Measurements from ENCODE around the gene SPPL3. TPM values are rescaled to one million over a fixed set of nuclear protein-coding genes. Genes with fewer than 3 reads are reported as not detected.
A peak's percentile ranks its signal among the peaks of the same experiment; 100 is the strongest.

SPPL3 gene
- total and polyA plus RNA-seq, 12 donors = 9.7 to 45.0 (median 35.7) TPM

- Histone ChIP-seq H3K9me3 (no peaks in the 10 kb centered on the region), H3K4me3 (no peak overlapping the region), H3K27me3 (no peaks in the 10 kb centered on the region), H3K36me3 (peaks cover 0 to 27% (median 0%) of the 10 kb centered on the region in 9 donors), H3K27ac (no peak overlapping the region), H3K4me1 (peaks cover 0 to 71% (median 47%) of the 10 kb centered on the region in 9 donors)
- WGBS, 2 donors = 92% methylated on average over 7 of the region's 7 CpGs
- DNase-seq (no peak), ATAC-seq (no peak)
- no peak for TF ChIP-seq CTCF (IDR thresholded peaks at IDR 0.05)
- intact Hi-C loops (cut with DNase I) = no loop called here
Observed at GRCh38 chr12:120895532-120895931, 8.6 kb downstream of the SPPL3 start.

- WGBS, 2 donors = 32 to 46% methylated on average over 5 of the region's 5 CpGs
- no peak for DNase-seq
- no peaks in the 10 kb centered on the region for H3K27me3 ChIP-seq
- H3K4me3 ChIP-seq = no peak overlapping the region
- H3K4me1 ChIP-seq = peaks cover 0 to 60% (median 39%) of the 10 kb centered on the region in 9 donors
- H3K9me3 ChIP-seq = no peaks in the 10 kb centered on the region
- H3K27ac ChIP-seq = peak overlapping the region in 7 of 10 donors; percentile 5 to 67 (median 34)
- no peak for TF ChIP-seq CTCF (IDR thresholded peaks at IDR 0.05)
- peaks cover 0 to 16% (median 0%) of the 10 kb centered on the region in 9 donors for H3K36me3 ChIP-seq
- peak in 4 of 8 donors; percentile 32 to 54 (median 36) for ATAC-seq
- intact Hi-C loops (cut with DNase I) = no loop called here
Observed at GRCh38 chr12:120892265-120892664, 11.9 kb downstream of the SPPL3 start.

- no peak for DNase-seq
- Histone ChIP-seq H3K4me1 (peaks cover 0 to 57% (median 31%) of the 10 kb centered on the region in 9 donors), H3K9me3 (no peaks in the 10 kb centered on the region), H3K36me3 (peaks cover 0 to 16% (median 0%) of the 10 kb centered on the region in 9 donors), H3K27me3 (no peaks in the 10 kb centered on the region), H3K4me3 (no peak overlapping the region), H3K27ac (peak overlapping the region in 3 of 10 donors; percentile 7 to 67 (median 60))
- peak in 1 of 8 donors; percentile 39 for ATAC-seq
- no peak for TF ChIP-seq CTCF (IDR thresholded peaks at IDR 0.05)
- WGBS, 2 donors = 61 to 71% methylated on average over 2 of the region's 2 CpGs
- intact Hi-C loops (cut with DNase I) = no loop called here
Observed at GRCh38 chr12:120890963-120891362, 13.2 kb downstream of the SPPL3 start.

- Histone ChIP-seq H3K27me3 (no peaks in the 10 kb centered on the region), H3K27ac (peak overlapping the region in 1 of 10 donors; percentile 28), H3K9me3 (no peaks in the 10 kb centered on the region), H3K36me3 (no peaks in the 10 kb centered on the region), H3K4me3 (no peak overlapping the region), H3K4me1 (peaks cover 0 to 64% (median 39%) of the 10 kb centered on the region in 9 donors)
- intact Hi-C loops (cut with DNase I) = no loop called here
- 61% methylated on average over 5 of the region's 5 CpGs for WGBS, 2 donors
- TF ChIP-seq CTCF (IDR thresholded peaks at IDR 0.05) = no peak
- ATAC-seq (no peak), DNase-seq (no peak)
Observed at GRCh38 chr12:120887253-120888043, 16.7 kb downstream of the SPPL3 start.
